Loucy (cell line): ENCODE data around the gene EP400.

ENCODE experiments used
- H2AFZ ChIP-seq: fragments of 200-600 bp; sonication (generic); 2 replicates; pipeline ENCODE4 v1.6.0; 2016; ENCODE audit warnings: antibody characterized with exemption, mild to moderate bottlenecking, low read length, moderate library complexity
- H3F3A ChIP-seq: fragments of 200-600 bp; 2 replicates; pipeline ENCODE4 v1.6.0; 2016; ENCODE audit warnings: antibody characterized with exemption, low read depth, mild to moderate bottlenecking
- H3K27me3 ChIP-seq: fragments of 200-600 bp; sonication (generic); 2 replicates; pipeline ENCODE4 v1.6.1; 2014; ENCODE audit warnings: low read length, mild to moderate bottlenecking; ENCODE audit not compliant: insufficient read depth, poor library complexity, severe bottlenecking
- H3K36me3 ChIP-seq: fragments of 200-600 bp; sonication (generic); 2 replicates; pipeline ENCODE4 v1.6.1; 2016; ENCODE audit warnings: low read length; ENCODE audit not compliant: insufficient read depth
- H3K4me1 ChIP-seq: fragments of 200-600 bp; sonication (generic); 2 replicates; pipeline ENCODE4 v1.5.1; 2014; ENCODE audit warnings: low read length, mild to moderate bottlenecking; ENCODE audit not compliant: insufficient read depth, poor library complexity, severe bottlenecking
- H3K4me2 ChIP-seq: fragments of 200-600 bp; sonication (generic); 2 replicates; pipeline ENCODE4 v1.6.0; 2014; ENCODE audit warnings: antibody characterized with exemption, low read length, low read depth, mild to moderate bottlenecking; ENCODE audit not compliant: poor library complexity, severe bottlenecking
- H3K4me3 ChIP-seq: fragments of 200-600 bp; sonication (generic); 2 replicates; pipeline ENCODE4 v1.5.1; 2014; ENCODE audit warnings: low read length, mild to moderate bottlenecking, mixed read lengths; ENCODE audit not compliant: poor library complexity, severe bottlenecking
- H3K79me2 ChIP-seq: fragments of 200-600 bp; sonication (generic); 2 replicates; pipeline ENCODE4 v1.6.1; 2014; ENCODE audit warnings: low read length; ENCODE audit not compliant: insufficient read depth
- H3K9ac ChIP-seq: fragments of 200-600 bp; sonication (generic); 2 replicates; pipeline ENCODE4 v1.6.0; 2014; ENCODE audit warnings: mild to moderate bottlenecking, low read depth, low read length, moderate library complexity; ENCODE audit not compliant: poor library complexity, severe bottlenecking
- H3K9me2 ChIP-seq: fragments of 200-600 bp; sonication (generic); replicated peaks from 2 replicates; pipeline ENCODE4 v1.6.1; 2016; ENCODE audit warnings: low read depth, low read length, mixed read lengths
- H3K9me3 ChIP-seq: fragments of 200-600 bp; sonication (generic); 2 replicates; pipeline ENCODE4 v1.6.1; 2014; ENCODE audit warnings: mild to moderate bottlenecking, antibody characterized with exemption, low read length, low read depth; ENCODE audit not compliant: insufficient read depth
- H4K20me1 ChIP-seq: fragments of 200-600 bp; sonication (generic); 2 replicates; pipeline ENCODE4 v1.6.0; 2014; ENCODE audit warnings: antibody characterized with exemption, low read length, mild to moderate bottlenecking; ENCODE audit not compliant: insufficient read depth, poor library complexity, severe bottlenecking
- CTCF ChIP-seq: fragments of 200-600 bp; sonication (generic); conservative IDR thresholded peaks from 2 replicates; pipeline ENCODE4 v1.5.1; 2014; ENCODE audit warnings: mild to moderate bottlenecking, antibody characterized with exemption, low read length
- EZH2phosphoT487 ChIP-seq: fragments of 200-600 bp; IDR thresholded peaks from 2 replicates; pipeline ENCODE4 v1.6.1; 2018; ENCODE audit warnings: antibody characterized with exemption, mild to moderate bottlenecking, moderate library complexity, borderline replicate concordance

The EP400 gene

DNA sequence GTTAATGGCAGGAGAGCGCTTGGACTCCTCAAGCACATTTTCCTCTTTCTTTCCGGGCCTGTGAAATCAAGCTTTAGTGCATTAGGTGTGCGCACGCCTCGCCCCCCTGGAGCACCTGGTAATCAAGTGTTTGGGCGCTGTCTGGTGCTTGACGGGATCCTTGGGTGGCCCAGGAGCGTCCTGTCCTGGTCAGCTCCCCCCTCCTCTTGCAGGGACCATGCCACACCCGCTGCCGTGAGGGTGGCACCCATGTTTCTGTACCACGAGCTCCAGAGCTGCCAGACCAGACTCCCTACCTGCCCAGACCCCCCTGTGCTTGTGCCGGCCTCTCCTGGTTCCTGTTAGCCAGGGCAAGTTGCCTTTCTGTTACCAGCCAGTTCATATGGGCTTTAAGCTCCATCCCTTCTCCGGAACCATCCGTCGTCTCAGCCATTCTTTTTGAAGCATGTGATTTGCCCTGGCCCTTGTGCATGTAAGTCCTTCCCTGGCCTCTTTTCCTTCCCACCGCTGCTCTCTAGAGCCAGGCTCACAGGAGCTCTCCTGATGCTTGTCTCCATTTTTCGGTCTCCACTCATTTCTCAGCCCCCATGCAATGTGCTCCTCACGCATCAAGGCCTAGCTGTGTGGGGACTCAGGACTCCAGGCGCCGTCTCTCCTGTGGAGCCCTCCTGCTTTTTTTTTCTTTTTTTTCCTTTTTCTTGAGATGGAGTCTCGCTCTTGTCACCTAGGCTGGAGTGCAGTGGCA is 66.1 kb downstream of the EP400 start:
- Histone ChIP-seq H4K20me1 (no peaks in the 10 kb centered on the region), H3K27me3 (no peaks in the 10 kb centered on the region), H2AFZ (no peak overlapping the region), H3F3A (no peaks in the 10 kb centered on the region), H3K79me2 (no peaks in the 10 kb centered on the region), H3K4me3 (no peak overlapping the region), H3K36me3 (peaks cover 97% of the 10 kb centered on the region), H3K9me3 (no peaks in the 10 kb centered on the region), H3K9me2 (no peaks in the 10 kb centered on the region), H3K9ac (no peak overlapping the region), H3K4me1 (no peaks in the 10 kb centered on the region), H3K4me2 (no peak overlapping the region)
- no peak for TF ChIP-seq EZH2phosphoT487
- TF ChIP-seq CTCF, result no peak

- Histone ChIP-seq H3F3A (no peaks in the 10 kb centered on the region), H4K20me1 (no peaks in the 10 kb centered on the region), H3K9me2 (no peaks in the 10 kb centered on the region), H3K4me1 (no peaks in the 10 kb centered on the region), H3K4me2 (no peak overlapping the region), H3K9me3 (no peaks in the 10 kb centered on the region), H3K36me3 (peaks cover 92% of the 10 kb centered on the region), H3K4me3 (no peak overlapping the region), H3K27me3 (no peaks in the 10 kb centered on the region), H3K9ac (no peak overlapping the region), H3K79me2 (no peaks in the 10 kb centered on the region), H2AFZ (no peak overlapping the region)
- no peak for TF ChIP-seq EZH2phosphoT487
Measured at GRCh38 chr12:132018193-132018916, 68.6 kb downstream of the EP400 start.

DNA sequence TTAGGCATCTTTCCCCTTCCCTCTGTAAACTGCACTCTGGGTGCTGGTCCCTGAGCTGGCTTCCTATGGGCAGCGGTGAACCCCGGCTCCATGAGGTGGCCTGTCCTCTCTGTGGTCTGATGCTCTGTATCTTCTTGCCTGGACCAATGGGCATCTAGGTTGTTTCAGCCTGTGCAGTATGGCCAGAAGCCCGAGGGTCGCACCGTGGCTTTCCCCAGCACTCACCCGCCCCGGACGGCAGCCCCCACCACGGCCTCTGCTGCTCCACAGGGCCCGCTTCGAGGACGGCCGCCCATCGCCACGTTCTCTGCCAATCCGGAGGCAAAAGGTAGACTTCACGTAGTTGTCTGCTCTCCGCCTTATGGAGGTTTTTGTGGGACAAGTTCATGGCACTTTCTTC is 70.1 kb downstream of the EP400 start:
- H3K79me2 ChIP-seq, result no peaks in the 10 kb centered on the region
- no peak overlapping the region for H3K4me2 ChIP-seq
- TF ChIP-seq CTCF (no peak), EZH2phosphoT487 (no peak)
- H3K27me3 ChIP-seq, result no peaks in the 10 kb centered on the region
- no peaks in the 10 kb centered on the region for H3K9me2 ChIP-seq
- no peak overlapping the region for H3K4me3 ChIP-seq
- no peak overlapping the region for H3K9ac ChIP-seq
- H3F3A ChIP-seq, result no peaks in the 10 kb centered on the region
- H3K4me1 ChIP-seq, result no peaks in the 10 kb centered on the region
- no peaks in the 10 kb centered on the region for H4K20me1 ChIP-seq
- no peaks in the 10 kb centered on the region for H3K9me3 ChIP-seq
- H3K36me3 ChIP-seq, result peaks cover 91% of the 10 kb centered on the region
- H2AFZ ChIP-seq, result no peak overlapping the region
